ENCODE measurements around the gene EGFL8. TPM values are rescaled to one million over a fixed set of nuclear protein-coding genes. Genes with fewer than 3 reads are reported as not detected.

The EGFL8 gene
- total and polyA plus RNA-seq, 9 of the 15 experiments (the other 6 are each of a cell fraction or from before 2014, with no cell fraction given) = 2.2 to 47.4 (median 14.2) TPM

DNA sequence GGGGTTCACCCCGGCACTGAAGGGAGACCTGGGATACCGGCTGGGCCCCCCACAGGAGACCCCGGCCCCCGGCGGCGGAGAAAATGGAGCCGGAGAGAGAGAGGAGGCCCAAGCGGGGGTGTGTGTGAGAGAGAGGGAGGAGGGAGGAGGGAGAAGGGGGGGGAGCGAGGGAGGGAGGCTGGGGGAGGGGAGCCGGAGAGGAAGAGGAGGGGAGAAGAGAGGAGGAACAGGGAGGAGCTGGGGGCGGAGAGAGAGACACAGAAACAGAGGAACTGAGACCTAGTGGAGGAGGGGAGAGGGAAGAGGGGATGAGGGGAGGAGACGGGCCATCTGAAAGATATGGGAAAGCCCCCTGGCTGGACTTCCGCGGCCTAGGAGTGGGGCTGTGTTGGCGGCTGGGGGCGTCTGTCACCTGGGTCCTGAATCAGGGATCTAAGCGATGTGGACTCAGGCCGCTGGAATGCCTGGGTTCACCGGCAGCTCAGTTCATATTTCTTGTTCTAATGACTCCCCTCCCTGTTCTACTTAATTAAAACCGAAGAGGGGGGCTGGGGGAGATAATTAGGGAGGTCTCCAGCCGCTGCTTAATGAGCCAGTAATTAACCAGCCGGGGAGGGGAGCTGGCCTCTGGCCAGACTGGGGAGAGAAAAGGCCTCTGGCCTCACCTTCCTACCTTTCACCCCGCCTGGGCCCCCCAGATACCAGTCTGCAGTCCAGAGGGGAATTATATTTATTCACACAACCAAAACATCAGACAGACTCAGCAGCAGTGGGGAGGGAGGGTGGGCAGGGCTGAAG, 25.9 kb downstream of the EGFL8 start, which contains the start of gene PBX2 (continued):
- TF ChIP-seq AFF1 (IDR thresholded peaks at IDR 0.05; ENCODE audit: low read depth in 1 of 2, partially characterized antibody in 2 of 2) (peak in 1 of 2 experiments; percentile 55), ZNF76 (CRISPR knock-in tag; IDR thresholded peaks at IDR 0.05; ENCODE audit: borderline replicate concordance) (no peak), ZNF436 (CRISPR knock-in tag; IDR thresholded peaks at IDR 0.05) (no peak), NFIC (IDR thresholded peaks at IDR 0.05) (peak; percentile 80), ZNF174 (CRISPR knock-in tag; IDR thresholded peaks at IDR 0.05) (no peak), RCOR1 (IDR thresholded peaks at IDR 0.05; ENCODE audit: borderline replicate concordance in 1 of 2, low read depth in 2 of 2, low read length in 2 of 2) (peak in 1 of 2 experiments; percentile 60; a peak in 1 of 4 replicates), ZNF197 (CRISPR knock-in tag; IDR thresholded peaks at IDR 0.05; ENCODE audit: low read depth) (no peak), ZNF274 (IDR thresholded peaks at IDR 0.05; ENCODE audit: borderline replicate concordance, low read depth, low read length) (no peak), CHCHD3 (CRISPR knock-in tag; IDR thresholded peaks at IDR 0.05) (no peak), NUFIP1 (IDR thresholded peaks at IDR 0.05; ENCODE audit: partially characterized antibody) (no peak), IFI16 (CRISPR knock-in tag; IDR thresholded peaks at IDR 0.05) (no peak), LCOR (CRISPR knock-in tag; IDR thresholded peaks at IDR 0.05) (no peak), ASH1L (IDR thresholded peaks at IDR 0.05; ENCODE audit: borderline replicate concordance, low read depth, partially characterized antibody) (no peak), MTA3 (IDR thresholded peaks at IDR 0.05; ENCODE audit: borderline replicate concordance) (peak; percentile 58; the same call in 1 of the 2 replicates), GTF2E2 (tag; IDR thresholded peaks at IDR 0.05) (0 out of 2 replicates have a peak, but pooled peaks have one; percentile 47), HES1 (IDR thresholded peaks at IDR 0.05; ENCODE audit: low read depth) (no peak), BRF2 (IDR thresholded peaks at IDR 0.05; ENCODE audit: borderline replicate concordance, insufficient read depth, insufficient read length) (no peak), TAL1 (IDR thresholded peaks at IDR 0.05) (no peak), ZNF23 (CRISPR knock-in tag; IDR thresholded peaks at IDR 0.05) (no peak), MAFG (tag; conservative IDR thresholded peaks at IDR 0.05) (no peak)
- TF ChIP-seq, protein P1, sequence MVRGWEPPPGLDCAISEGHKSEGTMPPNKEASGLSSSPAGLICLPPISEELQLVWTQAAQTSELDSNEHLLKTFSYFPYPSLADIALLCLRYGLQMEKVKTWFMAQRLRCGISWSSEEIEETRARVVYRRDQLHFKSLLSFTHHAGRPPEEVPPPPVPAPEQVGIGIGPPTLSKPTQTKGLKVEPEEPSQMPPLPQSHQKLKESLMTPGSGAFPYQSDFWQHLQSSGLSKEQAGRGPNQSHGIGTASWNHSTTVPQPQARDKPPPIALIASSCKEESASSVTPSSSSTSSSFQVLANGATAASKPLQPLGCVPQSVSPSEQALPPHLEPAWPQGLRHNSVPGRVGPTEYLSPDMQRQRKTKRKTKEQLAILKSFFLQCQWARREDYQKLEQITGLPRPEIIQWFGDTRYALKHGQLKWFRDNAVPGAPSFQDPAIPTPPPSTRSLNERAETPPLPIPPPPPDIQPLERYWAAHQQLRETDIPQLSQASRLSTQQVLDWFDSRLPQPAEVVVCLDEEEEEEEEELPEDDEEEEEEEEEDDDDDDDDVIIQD (CRISPR knock-in tag; IDR thresholded peaks at IDR 0.05) = no peak

All from K562 (cell line).